NCI-H524 (cell line): ENCODE results near the gene GBP5.
"Not testable (repeated sequence)": the region's sequence is repeated elsewhere in the genome, so short reads cannot be mapped to it uniquely, and the experiment has no call there.

Experiments used
- DNase-seq, 2 experiments: peaks; one replicate each; lab custom pipeline; 2025; lab: John Stamatoyannopoulos, UW

GBP5 gene

GRCh38 chr1:89280766-89281165, 8.1 kb upstream of the GBP5 start:
- DNase-seq, result no peak

GRCh38 chr1:89279011-89279466, 6.4 kb upstream of the GBP5 start:
- DNase-seq, result peak in 1 of 2 experiments; percentile 57

- no peak for DNase-seq
These were observed 5.1 kb upstream of the GBP5 start for GRCh38 chr1:89277725-89278124.

GRCh38 chr1:89276690-89277089, 4.0 kb upstream of the GBP5 start:
- no peak for DNase-seq

GRCh38 chr1:89274411-89274857, 1.8 kb upstream of the GBP5 start:
- DNase-seq, result no peak

- DNase-seq, result no peak
These were observed 691 bp upstream of the GBP5 start for GRCh38 chr1:89273324-89273778.

GRCh38 chr1:89271341-89272015, 1.2 kb downstream of the GBP5 start:
- no peak for DNase-seq

- DNase-seq, result no peak
These were observed 2.2 kb downstream of the GBP5 start for GRCh38 chr1:89270423-89270822.

- no peak for DNase-seq
These were observed 3.4 kb downstream of the GBP5 start for GRCh38 chr1:89269277-89269676.

- no peak for DNase-seq
These were observed 10.0 kb downstream of the GBP5 start for GRCh38 chr1:89262643-89263042.

DNA sequence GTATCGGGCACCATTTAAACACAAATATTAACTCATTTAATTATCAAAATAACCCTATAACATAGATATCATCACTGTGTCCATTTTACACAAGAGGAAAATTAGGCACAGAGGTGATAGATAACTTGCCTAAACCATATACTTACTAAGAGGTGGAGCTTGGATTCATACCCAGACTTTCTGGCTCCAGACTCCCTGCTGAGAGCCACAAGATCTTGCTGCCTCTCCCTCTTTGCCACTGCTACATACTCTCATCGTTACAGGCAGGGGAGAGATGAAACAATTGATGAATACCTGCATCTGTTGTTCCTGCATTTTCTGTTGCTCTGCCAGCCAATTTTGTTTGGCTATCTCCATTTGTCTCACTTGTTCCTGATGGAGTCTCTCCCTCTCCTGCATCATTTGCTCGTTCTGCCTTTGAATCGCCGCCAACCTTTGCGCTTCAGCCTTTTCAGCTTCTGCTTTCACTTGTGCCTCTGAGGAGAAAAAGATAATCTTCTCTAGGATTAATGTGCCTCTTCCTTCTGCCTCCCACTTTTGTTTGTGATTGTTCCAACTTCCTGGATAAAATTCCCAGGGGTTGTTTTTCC, 10.6 kb downstream of the GBP5 start:
- DNase-seq, result peak; percentile 7 to 22

DNA sequence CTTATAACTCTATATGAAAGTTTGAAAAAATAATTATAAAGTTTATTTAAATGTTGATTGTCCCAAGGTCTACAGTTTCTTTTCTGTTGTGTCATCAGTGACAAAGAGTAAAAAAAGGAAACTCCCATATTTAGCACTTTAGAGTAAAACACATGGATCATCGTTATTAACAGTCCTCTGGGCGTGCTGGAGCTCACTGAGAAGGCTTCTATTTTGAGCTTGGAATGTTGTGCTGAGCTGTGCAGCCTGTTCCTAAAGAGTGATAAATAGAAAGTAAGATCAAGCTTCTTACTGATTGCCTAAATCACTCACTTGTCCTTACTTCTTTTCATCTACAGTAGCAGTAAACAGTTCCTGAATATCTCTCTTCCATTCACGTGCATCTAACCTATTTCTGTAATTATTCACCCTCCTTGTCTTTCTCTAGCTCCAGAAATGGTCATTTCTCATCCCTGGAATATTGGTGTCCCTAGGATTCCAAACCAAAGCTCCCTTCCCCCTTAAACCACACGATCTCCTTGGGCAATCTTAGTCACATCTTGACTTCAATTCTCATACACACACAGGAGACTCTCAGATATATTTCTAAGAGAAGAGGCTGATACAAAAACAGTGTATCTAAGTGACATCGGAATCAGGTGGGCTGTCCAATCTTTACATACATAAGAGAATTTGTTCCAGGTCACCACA, 11.9 kb downstream of the GBP5 start:
- DNase-seq, result no peak

GRCh38 chr1:89260042-89260441, 12.6 kb downstream of the GBP5 start:
- DNase-seq, result no peak

GRCh38 chr1:89259283-89259971, 13.2 kb downstream of the GBP5 start:
- no peak for DNase-seq

GRCh38 chr1:89257041-89257440, 15.6 kb downstream of the GBP5 start:
- no peak for DNase-seq

DNA sequence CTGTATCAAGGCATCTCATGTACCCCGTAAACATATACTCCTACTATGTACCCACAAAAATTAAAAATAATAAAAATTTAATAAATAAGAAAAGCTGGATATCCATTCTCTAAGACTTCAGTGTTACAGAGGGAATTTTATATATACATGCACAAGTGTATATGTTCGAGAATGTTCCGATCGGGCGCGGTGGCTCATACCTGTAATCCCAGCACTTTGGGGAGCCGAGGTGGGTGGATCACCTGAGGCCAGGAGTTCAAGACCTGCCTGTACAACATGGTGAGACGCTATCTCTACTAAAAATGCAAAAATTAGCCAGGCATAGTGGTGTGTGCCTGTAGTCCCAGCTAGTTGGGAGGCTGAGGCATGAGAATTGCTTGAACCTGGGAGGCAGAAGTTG, 17.1 kb downstream of the GBP5 start:
- DNase-seq, result not testable (repeated sequence)

GRCh38 chr1:89254658-89255287, 17.9 kb downstream of the GBP5 start:
- DNase-seq, result no peak

GRCh38 chr1:89243046-89243445, 29.6 kb downstream of the GBP5 start:
- no peak for DNase-seq
